K562 (cell line): Measurements from ENCODE around the gene UNKL. TPM values are rescaled to one million over a fixed set of nuclear protein-coding genes. Genes with fewer than 3 reads are reported as not detected.

Experiments
- CHCHD3 ChIP-seq: fragments of 250-450 bp; sonication (Bioruptor Pico); IDR thresholded peaks from 2 replicates; pipeline ENCODE4 v2.1.2; 2022; ENCODE audit warnings: mild to moderate bottlenecking
- DEAF1 ChIP-seq: fragments of 450-650 bp; formaldehyde crosslinking; IDR thresholded peaks from 2 replicates; pipeline ENCODE4 v1.4.0; 2020; ENCODE audit warnings: mild to moderate bottlenecking, moderate library complexity
- ELK1 ChIP-seq: sonication (generic); formaldehyde crosslinking; IDR thresholded peaks from 2 replicates; pipeline ENCODE4 v1.8.1; 2022; ENCODE audit warnings: missing genetic modification reagents
- EWSR1 ChIP-seq: fragments of 450-650 bp; IDR thresholded peaks from 2 replicates; pipeline ENCODE4 v1.6.1; 2018; ENCODE audit warnings: borderline replicate concordance, mild to moderate bottlenecking, low read depth, moderate library complexity; ENCODE audit not compliant: partially characterized antibody
- FOXK1 ChIP-seq: sonication (generic); formaldehyde crosslinking; IDR thresholded peaks from 2 replicates; pipeline ENCODE4 v1.8.0; 2022; ENCODE audit warnings: missing genetic modification reagents, mild to moderate bottlenecking, borderline replicate concordance
- ZNF592 ChIP-seq: fragments of 450-650 bp; IDR thresholded peaks from 2 replicates; pipeline ENCODE4 v1.6.1; 2017; ENCODE audit warnings: antibody characterized with exemption, mild to moderate bottlenecking
- polyA plus RNA-seq, 8 experiments: library from polyadenylated mRNA; depleted of rRNA in 4 of 8; stranded (reverse) in 5 of 8; unstranded in 3 of 8; fragments of >200 nt; fragmentation: Nextera tagmentation in 2 of 8; fragmentation: Illumina TruSeq in 1 of 8; extraction: Ambion mirVana in 2 of 8; extraction: Trizol in 1 of 8; gene quantifications; 2 replicates each; pipeline versions ENCODE4 v1.2.1 to v1.2.3, GENCODE V29; 2011 to 2014; ENCODE audit warnings: inconsistent platforms in 1 of 8, missing spikeins in 1 of 8
- total RNA-seq, 7 experiments: library from RNA; depleted of rRNA in 6 of 7; stranded (reverse); fragments of >200 nt in 6 of 7; fragmentation: Illumina TruSeq in 2 of 7; extraction: Trizol in 2 of 7; gene quantifications; 2 replicates each; pipeline versions ENCODE4 v1.2.1 to v1.2.3, GENCODE V29; 2011 to 2021; ENCODE audit warnings: low replicate concordance in 1 of 7

UNKL gene
- total and polyA plus RNA-seq, 9 of the 15 experiments (the other 6 are each of a cell fraction or from before 2014, with no cell fraction given): 0.37 to 30.2 (median 5.1) TPM

GRCh38 chr16:1351582-1352362 is 62.7 kb downstream of the UNKL start, which contains the start of the genes GNPTG and TSR3 (continued):
- TF ChIP-seq ZNF592 (no peak), FOXK1 (no peak), DEAF1 (CRISPR knock-in tag) (no peak), EWSR1 (no peak), CHCHD3 (CRISPR knock-in tag) (no peak), ELK1 (CRISPR knock-in tag) (no peak)
